Frontal cortex (tissue), 1 donor: ENCODE data around the gene SYNGAP1. TPM values are rescaled to one million over a fixed set of nuclear protein-coding genes. Genes with fewer than 3 reads are reported as not detected.

Experiments used
- small RNA-seq: library from RNA; depleted of rRNA; stranded (forward); fragments of <200 nt; gene quantifications from one replicate; pipeline ENCODE3, GENCODE V24; 2014
- total RNA-seq: library from RNA; depleted of rRNA; stranded (reverse); fragments of >200 nt; gene quantifications from one replicate; pipeline ENCODE4 v1.2.3, GENCODE V29; 2014

SYNGAP1 gene
- total RNA-seq, 1 donor from 2014 or later = 35.1 TPM

Small RNA genes within 50 kb of the gene (small RNA-seq; reads per million reads assigned to genes)
- gene RPL35AP4 (not detected), gene ZBTB9 (not detected)

Other genes with a start within 250 kb of the SYNGAP1 start
- gene COL11A2, start 227.6 kb upstream of the SYNGAP1 start, total RNA-seq = 1.2 TPM
- gene RXRB, start 219.4 kb upstream of the SYNGAP1 start, total RNA-seq = 23.2 TPM
- 36.3 TPM for gene SLC39A7, start 219.2 kb upstream of the SYNGAP1 start, total RNA-seq
- 3.3 TPM for gene HSD17B8, start 215.4 kb upstream of the SYNGAP1 start, total RNA-seq
- gene RING1, start 211.6 kb upstream of the SYNGAP1 start, total RNA-seq = 24.5 TPM
- gene VPS52, start 148.2 kb upstream of the SYNGAP1 start, total RNA-seq = 24.9 TPM
- 4,003 TPM for gene RPS18, start 148.0 kb upstream of the SYNGAP1 start, total RNA-seq
- 9.0 TPM for gene B3GALT4, start 142.9 kb upstream of the SYNGAP1 start, total RNA-seq
- 42.4 TPM for gene WDR46, start 130.8 kb upstream of the SYNGAP1 start, total RNA-seq
- 31.0 TPM for gene PFDN6, start 130.5 kb upstream of the SYNGAP1 start, total RNA-seq
- gene RGL2, start 121.1 kb upstream of the SYNGAP1 start, total RNA-seq = 16.3 TPM
- gene TAPBP, start 106.0 kb upstream of the SYNGAP1 start, total RNA-seq = 10.2 TPM
- 27.3 TPM for gene ZBTB22, start 102.3 kb upstream of the SYNGAP1 start, total RNA-seq
- gene DAXX, start 97.1 kb upstream of the SYNGAP1 start, total RNA-seq = 22.8 TPM
- 4.1 TPM for gene KIFC1, start 28.2 kb upstream of the SYNGAP1 start, total RNA-seq
- gene PHF1, start 9.1 kb upstream of the SYNGAP1 start, total RNA-seq = 16.3 TPM
- gene CUTA, start 2.0 kb upstream of the SYNGAP1 start, total RNA-seq = 84.8 TPM
- gene ZBTB9, start 34.5 kb downstream of the SYNGAP1 start, total RNA-seq = 9.0 TPM
- gene BAK1, start 160.2 kb downstream of the SYNGAP1 start, total RNA-seq = 2.9 TPM
- gene ITPR3, start 201.3 kb downstream of the SYNGAP1 start, total RNA-seq = 1.2 TPM